ENCODE results near the gene PLA2G6. TPM values are rescaled to one million over a fixed set of nuclear protein-coding genes. Genes with fewer than 3 reads are reported as not detected.

Gene PLA2G6
- total RNA-seq, 1 donor from 2014 or later, result 41.6 TPM

DNA sequence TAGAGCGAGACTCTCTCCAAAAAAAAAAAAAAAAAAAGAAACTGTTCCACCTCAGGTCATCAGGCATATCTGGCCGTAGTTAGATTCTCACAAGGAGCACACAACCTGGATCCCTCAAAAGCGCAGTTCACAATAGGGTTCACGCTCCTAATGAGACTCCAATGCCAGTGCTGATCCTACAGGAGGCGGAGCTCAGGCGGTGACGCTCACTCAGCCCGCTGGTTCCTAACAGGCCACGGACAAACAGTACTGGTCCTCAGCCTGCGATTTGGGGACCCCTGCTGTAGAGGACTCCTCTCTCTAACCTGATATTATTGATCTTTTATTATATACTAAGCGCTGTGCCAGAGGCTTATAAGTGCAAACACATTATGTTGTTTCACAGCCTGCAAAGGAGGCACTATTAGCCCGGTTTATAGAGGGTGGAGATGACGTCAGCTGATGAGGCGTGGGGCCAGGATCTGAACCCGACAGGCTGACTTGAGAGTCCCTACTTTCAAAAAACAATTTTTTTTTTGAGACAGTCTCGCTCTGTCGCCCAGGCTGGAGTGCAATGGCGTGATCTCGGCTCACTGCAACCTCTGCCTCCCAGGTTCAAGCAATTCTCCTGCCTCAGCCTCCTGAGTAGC lies 15.3 kb upstream of the PLA2G6 start:
- no peak for DNase-seq (ENCODE audit: extremely low spot score, unreplicated experiment)
- Mint-ChIP-seq H3K4me3 (ENCODE audit: unreplicated experiment) (no peak overlapping the region), H3K27ac (ENCODE audit: unreplicated experiment) (no peak overlapping the region), H3K4me1 (ENCODE audit: unreplicated experiment) (peaks cover 10% of the 10 kb centered on the region), H3K27me3 (ENCODE audit: unreplicated experiment) (no peaks in the 10 kb centered on the region), H3K9me3 (ENCODE audit: unreplicated experiment) (no peaks in the 10 kb centered on the region), H3K36me3 (ENCODE audit: unreplicated experiment) (no peaks in the 10 kb centered on the region)
- TF ChIP-seq, protein P1, sequence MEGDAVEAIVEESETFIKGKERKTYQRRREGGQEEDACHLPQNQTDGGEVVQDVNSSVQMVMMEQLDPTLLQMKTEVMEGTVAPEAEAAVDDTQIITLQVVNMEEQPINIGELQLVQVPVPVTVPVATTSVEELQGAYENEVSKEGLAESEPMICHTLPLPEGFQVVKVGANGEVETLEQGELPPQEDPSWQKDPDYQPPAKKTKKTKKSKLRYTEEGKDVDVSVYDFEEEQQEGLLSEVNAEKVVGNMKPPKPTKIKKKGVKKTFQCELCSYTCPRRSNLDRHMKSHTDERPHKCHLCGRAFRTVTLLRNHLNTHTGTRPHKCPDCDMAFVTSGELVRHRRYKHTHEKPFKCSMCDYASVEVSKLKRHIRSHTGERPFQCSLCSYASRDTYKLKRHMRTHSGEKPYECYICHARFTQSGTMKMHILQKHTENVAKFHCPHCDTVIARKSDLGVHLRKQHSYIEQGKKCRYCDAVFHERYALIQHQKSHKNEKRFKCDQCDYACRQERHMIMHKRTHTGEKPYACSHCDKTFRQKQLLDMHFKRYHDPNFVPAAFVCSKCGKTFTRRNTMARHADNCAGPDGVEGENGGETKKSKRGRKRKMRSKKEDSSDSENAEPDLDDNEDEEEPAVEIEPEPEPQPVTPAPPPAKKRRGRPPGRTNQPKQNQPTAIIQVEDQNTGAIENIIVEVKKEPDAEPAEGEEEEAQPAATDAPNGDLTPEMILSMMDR (IDR thresholded peaks at IDR 0.05), result no peak

DNA sequence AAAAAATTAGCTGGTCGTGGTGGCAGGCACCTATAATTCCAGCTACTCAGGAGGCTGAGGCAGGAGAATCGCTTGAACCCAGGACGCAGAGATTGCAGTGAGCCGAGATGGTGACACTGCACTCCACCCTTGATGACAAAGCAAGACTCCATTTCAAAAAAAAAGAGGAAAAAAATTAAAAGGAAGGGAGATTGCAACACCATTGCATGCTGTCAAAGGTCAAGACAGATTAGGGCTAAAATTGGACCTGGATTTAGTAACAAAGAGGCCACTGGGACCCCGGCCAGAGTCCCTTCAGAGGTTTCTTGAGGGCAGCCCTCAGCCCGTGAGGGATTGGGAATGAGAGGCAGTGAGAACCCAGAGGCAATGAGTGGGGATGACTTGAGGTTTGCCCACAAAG lies 11.9 kb upstream of the PLA2G6 start:
- Mint-ChIP-seq H3K27me3 (ENCODE audit: unreplicated experiment) (no peaks in the 10 kb centered on the region), H3K9me3 (ENCODE audit: unreplicated experiment) (no peaks in the 10 kb centered on the region), H3K4me3 (ENCODE audit: unreplicated experiment) (no peak overlapping the region), H3K4me1 (ENCODE audit: unreplicated experiment) (peaks cover 11% of the 10 kb centered on the region), H3K36me3 (ENCODE audit: unreplicated experiment) (no peaks in the 10 kb centered on the region), H3K27ac (ENCODE audit: unreplicated experiment) (no peak overlapping the region)
- TF ChIP-seq, protein P1 (IDR thresholded peaks at IDR 0.05), result no peak
- no peak for DNase-seq (ENCODE audit: extremely low spot score, unreplicated experiment)

DNA sequence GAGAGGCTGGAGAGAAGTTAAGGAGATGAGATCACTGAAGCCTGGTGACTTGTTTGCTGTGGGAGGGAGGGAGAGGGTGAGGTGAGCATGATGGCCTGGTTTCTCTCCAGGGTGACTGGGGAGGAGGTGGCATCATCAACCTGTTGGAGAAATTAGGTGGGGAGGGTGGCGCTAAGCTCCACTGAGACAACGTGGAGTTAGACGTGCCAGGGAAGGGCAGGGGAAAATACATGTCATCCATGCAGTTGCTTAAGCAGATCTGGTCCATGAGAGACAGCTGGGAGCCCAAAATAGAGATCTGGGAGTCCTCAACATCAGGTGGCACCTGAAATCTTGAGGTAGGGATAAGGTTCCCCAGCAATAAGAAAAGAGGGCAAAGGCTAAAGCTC lies 10.8 kb upstream of the PLA2G6 start:
- no peaks in the 10 kb centered on the region for H3K36me3 Mint-ChIP-seq (ENCODE audit: unreplicated experiment)
- no peaks in the 10 kb centered on the region for H3K9me3 Mint-ChIP-seq (ENCODE audit: unreplicated experiment)
- no peak for DNase-seq (ENCODE audit: extremely low spot score, unreplicated experiment)
- H3K4me3 Mint-ChIP-seq (ENCODE audit: unreplicated experiment), result no peak overlapping the region
- H3K4me1 Mint-ChIP-seq (ENCODE audit: unreplicated experiment), result peaks cover 11% of the 10 kb centered on the region
- TF ChIP-seq, protein P1 (IDR thresholded peaks at IDR 0.05), result no peak
- H3K27ac Mint-ChIP-seq (ENCODE audit: unreplicated experiment), result no peak overlapping the region
- no peaks in the 10 kb centered on the region for H3K27me3 Mint-ChIP-seq (ENCODE audit: unreplicated experiment)

DNA sequence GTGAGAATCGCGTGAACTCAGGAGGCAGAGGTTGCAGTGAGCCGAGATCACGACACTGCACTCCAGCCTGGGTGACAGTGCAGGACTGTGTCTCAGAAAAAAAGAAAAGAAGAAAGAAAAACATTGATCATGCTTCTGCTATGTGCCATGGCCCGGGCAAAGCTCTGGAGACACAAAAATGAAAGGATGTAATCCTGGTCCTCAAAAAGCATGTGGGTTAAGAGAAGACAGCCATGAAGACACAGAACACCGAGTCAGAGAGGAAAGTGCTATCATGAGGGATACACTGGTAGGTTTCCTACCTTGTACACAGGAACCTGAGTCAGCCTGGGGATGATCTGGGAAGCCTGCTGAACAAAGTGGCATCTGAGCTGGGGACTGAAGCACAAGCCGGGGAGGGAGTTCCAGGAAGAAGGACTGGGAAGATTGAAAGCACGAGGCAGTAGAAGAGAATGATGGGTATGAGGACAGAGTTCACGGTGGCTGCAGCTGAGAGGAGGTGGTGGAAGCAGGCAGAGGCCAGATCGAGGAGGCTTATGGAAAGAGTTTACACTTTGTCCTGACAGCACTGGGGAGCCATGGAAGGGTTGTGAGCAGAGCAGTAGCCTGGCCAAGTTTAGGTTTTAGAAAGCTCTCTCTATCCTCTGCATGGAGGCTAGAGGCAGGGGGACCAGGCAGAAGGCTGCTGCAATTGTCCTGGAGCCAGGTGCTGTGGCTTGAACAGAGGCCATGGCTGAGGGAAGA lies 10.3 kb upstream of the PLA2G6 start:
- no peak for DNase-seq (ENCODE audit: extremely low spot score, unreplicated experiment)
- Mint-ChIP-seq H3K27me3 (ENCODE audit: unreplicated experiment) (no peaks in the 10 kb centered on the region), H3K4me1 (ENCODE audit: unreplicated experiment) (peaks cover 11% of the 10 kb centered on the region), H3K36me3 (ENCODE audit: unreplicated experiment) (no peaks in the 10 kb centered on the region), H3K9me3 (ENCODE audit: unreplicated experiment) (no peaks in the 10 kb centered on the region), H3K27ac (ENCODE audit: unreplicated experiment) (peak overlapping the region; percentile 21), H3K4me3 (ENCODE audit: unreplicated experiment) (peak overlapping the region; percentile 16)
- TF ChIP-seq, protein P1 (IDR thresholded peaks at IDR 0.05), result no peak

DNA sequence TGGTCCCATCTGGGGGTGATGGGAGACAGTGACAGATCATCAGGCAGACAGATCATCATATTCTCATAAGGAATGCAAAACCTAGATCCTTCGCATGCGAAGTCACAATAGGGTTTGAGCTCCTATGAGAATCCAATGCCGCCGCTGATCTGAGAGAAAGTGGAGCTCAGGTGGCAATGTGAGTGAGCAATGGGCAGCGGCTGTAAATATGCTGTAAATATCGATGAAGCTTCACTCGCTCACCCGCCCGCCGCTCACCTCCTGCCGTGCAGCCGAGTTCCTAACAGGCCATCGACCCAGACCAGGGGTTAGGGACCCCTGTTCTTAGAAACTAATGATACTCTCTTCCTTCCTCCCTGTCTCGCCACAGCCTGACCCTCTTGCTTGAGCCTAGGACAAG lies 9.4 kb upstream of the PLA2G6 start:
- no peaks in the 10 kb centered on the region for H3K9me3 Mint-ChIP-seq (ENCODE audit: unreplicated experiment)
- no peak overlapping the region for H3K4me3 Mint-ChIP-seq (ENCODE audit: unreplicated experiment)
- no peaks in the 10 kb centered on the region for H3K36me3 Mint-ChIP-seq (ENCODE audit: unreplicated experiment)
- TF ChIP-seq, protein P1 (IDR thresholded peaks at IDR 0.05), result no peak
- no peak overlapping the region for H3K27ac Mint-ChIP-seq (ENCODE audit: unreplicated experiment)
- H3K4me1 Mint-ChIP-seq (ENCODE audit: unreplicated experiment), result peaks cover 14% of the 10 kb centered on the region
- H3K27me3 Mint-ChIP-seq (ENCODE audit: unreplicated experiment), result no peaks in the 10 kb centered on the region
- no peak for DNase-seq (ENCODE audit: extremely low spot score, unreplicated experiment)

Data from osteocyte (in vitro differentiated cells).